HG03571 (cell line): ENCODE measurements around the gene FAM3A.

Experiments used
- ATAC-seq: cut with Tn5 transposase; IDR thresholded peaks from one replicate; pipeline ENCODE4 v1.9.1; 2021; ENCODE audit not compliant: unreplicated experiment

Gene FAM3A

GRCh38 chrX:154462396-154462795 is 53.6 kb downstream of the FAM3A start:
- ATAC-seq: no peak

GRCh38 chrX:154460326-154460725 is 55.7 kb downstream of the FAM3A start:
- no peak for ATAC-seq

- ATAC-seq: no peak
Observed at GRCh38 chrX:154459832-154460231, 56.2 kb downstream of the FAM3A start.

GRCh38 chrX:154458954-154459778 is 56.9 kb downstream of the FAM3A start:
- ATAC-seq: no peak

GRCh38 chrX:154458116-154458953 is 57.7 kb downstream of the FAM3A start, which contains the start of gene PLXNA3:
TSS of gene PLXNA3 (plus strand) at chrX:154458281. CDS start at chrX:154460184, 1,903 bp downstream.
- ATAC-seq: peak; percentile 63

GRCh38 chrX:154457491-154458115 is 58.4 kb downstream of the FAM3A start:
- ATAC-seq: peak; percentile 49
